CD8-positive, alpha-beta memory T cell (primary cell): ENCODE measurements around the gene MARK3. TPM values are rescaled to one million over a fixed set of nuclear protein-coding genes. Genes with fewer than 3 reads are reported as not detected.
"Not testable (repeated sequence)": the region's sequence is repeated elsewhere in the genome, so short reads cannot be mapped to it uniquely, and the experiment has no call there.

Experiments
- CTCF ChIA-PET: fragments of 350-600 bp; sonication (Branson Sonifier 250); formaldehyde crosslinking; loops from one replicate; lab custom pipeline; 2021; ENCODE audit warnings: antibody characterized with exemption; lab: Charles Lee
- POLR2A ChIA-PET: fragments of 350-600 bp; sonication (Branson Sonifier 250); formaldehyde crosslinking; loops from one replicate; lab custom pipeline; 2021; ENCODE audit warnings: antibody characterized with exemption; lab: Charles Lee
- DNase-seq, 5 donors: peaks; one replicate each; pipeline versions ENCODE4 v3.0.0 to v3.0.0-alpha.2; 2020 to 2022; ENCODE audit warnings: mixed read lengths in 1 of 5
- H3K27ac ChIP-seq: one replicate; pipeline ENCODE4 v1.7.0; 2013; ENCODE audit warnings: low read depth, mild to moderate bottlenecking, low read length, moderate library complexity
- H3K27me3 ChIP-seq: 2 replicates; pipeline ENCODE4 v1.7.0; 2013; ENCODE audit warnings: low read length, mild to moderate bottlenecking; ENCODE audit not compliant: insufficient read depth, poor library complexity, severe bottlenecking
- H3K36me3 ChIP-seq: 2 replicates; pipeline ENCODE4 v1.7.0; 2013; ENCODE audit warnings: mild to moderate bottlenecking, low read length, moderate library complexity; ENCODE audit not compliant: insufficient read depth
- H3K4me1 ChIP-seq: 2 replicates; pipeline ENCODE4 v1.7.0; 2013; ENCODE audit warnings: mild to moderate bottlenecking, low read length, moderate library complexity; ENCODE audit not compliant: insufficient read depth
- H3K4me3 ChIP-seq: 2 replicates; pipeline ENCODE4 v1.7.0; 2013; ENCODE audit warnings: mild to moderate bottlenecking, low read length
- H3K9me3 ChIP-seq: 2 replicates; pipeline ENCODE4 v1.7.0; 2013; ENCODE audit warnings: mild to moderate bottlenecking, low read length
- H3K27ac Mint-ChIP-seq, 8 donors: one replicate each; pipeline ENCODE4 v1.8.0; 2020 to 2021; ENCODE audit warnings: mixed read lengths in 8 of 8, mild to moderate bottlenecking in 6 of 8, inconsistent platforms in 3 of 8, moderate library complexity in 3 of 8
- H3K27me3 Mint-ChIP-seq, 2 donors: one replicate each; pipeline ENCODE4 v1.8.0; 2020 to 2021; ENCODE audit warnings: mixed read lengths in 2 of 2, mild to moderate bottlenecking in 1 of 2, moderate library complexity in 1 of 2
- H3K36me3 Mint-ChIP-seq, 3 donors: one replicate each; pipeline ENCODE4 v1.8.0; 2020 to 2021; ENCODE audit warnings: mixed read lengths in 3 of 3, inconsistent platforms in 1 of 3, mild to moderate bottlenecking in 1 of 3
- H3K4me1 Mint-ChIP-seq, 3 donors: one replicate each; pipeline ENCODE4 v1.8.0; 2020 to 2021; ENCODE audit warnings: mixed read lengths in 3 of 3, inconsistent platforms in 1 of 3, mild to moderate bottlenecking in 1 of 3
- H3K4me3 Mint-ChIP-seq, 7 donors: one replicate each; pipeline ENCODE4 v1.8.0; 2020 to 2021; ENCODE audit warnings: mixed read lengths in 7 of 7, mild to moderate bottlenecking in 6 of 7, moderate library complexity in 4 of 7, inconsistent platforms in 2 of 7
- H3K9me3 Mint-ChIP-seq, 5 donors: one replicate each; pipeline ENCODE4 v1.8.0; 2020 to 2022; ENCODE audit warnings: mixed read lengths in 5 of 5, mild to moderate bottlenecking in 3 of 5, moderate library complexity in 2 of 5, inconsistent platforms in 1 of 5
- polyA plus RNA-seq: library from polyadenylated mRNA; unstranded; fragments of 300-500 nt; fragmentation: Illumina TruSeq; gene quantifications from one replicate; pipeline ENCODE4 v1.2.3, GENCODE V29; 2021
- total RNA-seq, 2 experiments: library from RNA; stranded (reverse); gene quantifications; one replicate each; pipeline ENCODE4 v1.2.3, GENCODE V29; 2021

Gene MARK3
- total and polyA plus RNA-seq, 3 experiments from 2014 or later: 45.7 to 92.7 (median 91.9) TPM

- H3K27me3 Mint-ChIP-seq: no peaks in the 10 kb centered on the region
- peaks cover 0 to 3% (median 0%) of the 10 kb centered on the region in 3 donors for H3K4me1 Mint-ChIP-seq
- H3K4me1 ChIP-seq: no peaks in the 10 kb centered on the region
- no peaks in the 10 kb centered on the region for H3K9me3 Mint-ChIP-seq
- POLR2A ChIA-PET: no interaction called here
- H3K4me3 Mint-ChIP-seq: no peak overlapping the region
- peaks cover 0 to 64% (median 7%) of the 10 kb centered on the region in 3 donors for H3K36me3 Mint-ChIP-seq
- no peak overlapping the region for H3K4me3 ChIP-seq
- H3K27me3 ChIP-seq: no peaks in the 10 kb centered on the region
- H3K36me3 ChIP-seq: peaks cover 9% of the 10 kb centered on the region
- peak overlapping the region in 2 of 8 donors; percentile 31 to 41 for H3K27ac Mint-ChIP-seq
- CTCF ChIA-PET: interaction anchor here (2.0 kb wide), 1 partner anchor 10 kb away, joined by 10 read pairs; no protein-coding TSS in a partner anchor
- no peak overlapping the region for H3K27ac ChIP-seq
- no peak for DNase-seq
- H3K9me3 ChIP-seq: no peaks in the 10 kb centered on the region
Observed at GRCh38 chr14:103508521-103509329, 123.5 kb downstream of the MARK3 start.

DNA sequence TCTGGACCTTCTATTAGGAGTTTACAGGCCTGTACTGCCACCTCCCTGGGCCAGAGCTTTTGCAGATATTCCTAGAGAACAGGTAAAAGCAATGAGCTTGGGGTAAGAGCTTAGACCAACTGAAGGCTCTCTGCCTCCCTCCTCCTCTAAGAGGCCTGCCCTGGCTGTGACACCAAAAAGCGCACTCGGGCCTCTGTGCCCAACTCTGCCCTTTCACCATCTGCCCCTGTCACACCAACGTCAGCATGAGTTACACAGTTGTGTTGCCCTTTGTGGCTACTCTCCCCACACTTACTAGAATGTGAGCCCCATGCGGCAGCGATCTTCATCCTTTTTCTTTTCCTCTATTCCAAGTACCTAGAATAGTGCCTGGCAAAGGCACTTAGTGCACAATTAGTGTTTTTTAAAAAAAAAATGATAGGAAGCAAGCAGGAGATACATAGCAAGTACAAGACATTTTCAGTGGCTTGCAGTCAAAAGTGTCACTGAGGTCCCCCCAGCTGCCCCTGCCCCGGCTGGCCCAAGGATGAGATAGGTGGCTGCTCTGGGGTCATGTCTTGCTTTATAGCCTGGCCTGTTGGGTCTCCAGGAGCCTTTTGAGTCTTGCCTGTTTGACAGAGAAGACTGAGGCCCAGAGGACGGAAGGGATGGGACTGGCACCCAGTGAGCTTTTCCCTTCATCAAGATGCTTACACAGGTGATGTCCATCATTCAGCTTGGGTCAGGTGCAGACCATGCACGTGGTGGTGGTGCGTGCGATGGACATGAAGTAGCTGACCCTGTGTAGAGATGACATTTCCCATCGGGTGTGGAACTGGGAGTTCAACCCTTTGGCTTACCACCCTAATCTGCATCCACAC lies 124.9 kb downstream of the MARK3 start:
- Mint-ChIP-seq H3K9me3 (no peaks in the 10 kb centered on the region), H3K36me3 (peaks cover 0 to 51% (median 3%) of the 10 kb centered on the region in 3 donors), H3K4me1 (peaks cover 3 to 4% (median 3%) of the 10 kb centered on the region in 3 donors), H3K4me3 (no peak overlapping the region), H3K27me3 (no peaks in the 10 kb centered on the region), H3K27ac (peak overlapping the region in 4 of 8 donors; percentile 11 to 69 (median 22))
- H3K9me3 ChIP-seq: no peaks in the 10 kb centered on the region
- no peak overlapping the region for H3K27ac ChIP-seq
- H3K36me3 ChIP-seq: peaks cover 1% of the 10 kb centered on the region
- H3K27me3 ChIP-seq: no peaks in the 10 kb centered on the region
- H3K4me3 ChIP-seq: no peak overlapping the region
- POLR2A ChIA-PET: no interaction called here
- CTCF ChIA-PET: interaction anchor here (0.9 to 1.5 kb wide), 2 partner anchors 10 to 37 kb away, joined by 3 read pairs; no protein-coding TSS in a partner anchor
- no peaks in the 10 kb centered on the region for H3K4me1 ChIP-seq
- no peak for DNase-seq

DNA sequence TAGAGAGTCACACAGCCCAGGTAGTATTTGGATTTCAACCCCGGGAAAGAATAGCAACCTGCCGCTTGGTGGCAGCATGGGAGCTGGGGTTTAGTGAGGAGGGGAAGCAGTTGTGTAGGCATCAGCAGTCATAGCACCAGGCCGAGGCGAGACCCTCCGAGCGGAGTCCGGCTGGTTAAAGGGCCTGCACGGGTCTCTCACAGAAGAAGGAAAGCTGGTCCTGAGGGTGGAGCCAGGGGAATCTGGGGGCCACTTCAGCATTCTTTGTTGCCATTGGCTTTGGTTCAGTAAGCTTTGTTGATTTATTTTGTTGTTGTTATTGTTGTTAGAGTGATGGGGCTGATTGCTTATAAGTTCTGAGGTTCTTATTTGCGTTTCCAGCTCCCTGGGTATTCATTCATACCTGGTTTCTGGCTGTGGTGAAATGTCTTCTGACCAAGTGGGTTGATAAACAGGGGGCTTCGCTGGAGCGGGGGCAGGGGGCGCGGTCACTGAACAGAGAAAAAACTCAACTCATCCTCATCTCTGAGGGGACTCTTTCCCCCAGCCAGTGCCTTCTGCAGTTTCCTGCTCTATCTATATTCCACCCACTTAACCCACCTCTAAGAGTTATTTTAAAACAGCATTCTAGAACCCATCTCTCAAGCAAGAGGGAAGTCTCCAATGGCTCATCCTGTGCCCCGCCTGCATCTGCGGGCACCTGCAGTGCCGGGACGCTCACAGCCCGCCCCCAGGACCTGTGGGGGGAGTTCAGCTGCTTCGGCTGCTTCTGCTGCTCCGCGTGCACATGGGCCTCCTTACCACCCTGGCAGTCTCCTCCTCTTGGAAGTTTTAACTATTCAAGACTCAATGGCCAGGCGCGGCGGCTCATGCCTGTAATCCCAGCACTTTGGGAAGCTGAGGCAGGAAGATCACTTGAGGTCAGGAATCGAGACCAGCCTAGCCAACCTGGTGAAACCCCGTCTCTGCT lies 125.8 kb downstream of the MARK3 start:
- Mint-ChIP-seq H3K4me3 (peak overlapping the region in 1 of 7 donors; percentile 48), H3K9me3 (no peaks in the 10 kb centered on the region), H3K27ac (peak overlapping the region in 1 of 8 donors; percentile 26), H3K36me3 (peaks cover 0 to 45% (median 0%) of the 10 kb centered on the region in 3 donors), H3K4me1 (peaks cover 0 to 4% (median 3%) of the 10 kb centered on the region in 3 donors), H3K27me3 (no peaks in the 10 kb centered on the region)
- Histone ChIP-seq H3K4me1 (no peaks in the 10 kb centered on the region), H3K9me3 (no peaks in the 10 kb centered on the region), H3K4me3 (no peak overlapping the region), H3K27me3 (no peaks in the 10 kb centered on the region), H3K36me3 (no peaks in the 10 kb centered on the region), H3K27ac (no peak overlapping the region)
- CTCF ChIA-PET: interaction anchor here (0.9 to 1.5 kb wide), 2 partner anchors 11 to 36 kb away, joined by 3 read pairs; no protein-coding TSS in a partner anchor
- POLR2A ChIA-PET: no interaction called here
- no peak for DNase-seq

- H3K4me3 Mint-ChIP-seq, H3K4me1 ChIP-seq, CTCF ChIA-PET, POLR2A ChIA-PET, H3K9me3 ChIP-seq, H3K4me3 ChIP-seq, DNase-seq, H3K27ac ChIP-seq, H3K4me1 Mint-ChIP-seq, H3K9me3 Mint-ChIP-seq, H3K27me3 ChIP-seq, H3K36me3 ChIP-seq, H3K27me3 Mint-ChIP-seq: not testable (repeated sequence)
- peaks cover 0 to 39% (median 0%) of the 10 kb centered on the region in 3 donors for H3K36me3 Mint-ChIP-seq
- peak overlapping the region in 1 of 8 donors; percentile 79 for H3K27ac Mint-ChIP-seq
Observed at GRCh38 chr14:103512180-103512579, 127.0 kb downstream of the MARK3 start.

DNA sequence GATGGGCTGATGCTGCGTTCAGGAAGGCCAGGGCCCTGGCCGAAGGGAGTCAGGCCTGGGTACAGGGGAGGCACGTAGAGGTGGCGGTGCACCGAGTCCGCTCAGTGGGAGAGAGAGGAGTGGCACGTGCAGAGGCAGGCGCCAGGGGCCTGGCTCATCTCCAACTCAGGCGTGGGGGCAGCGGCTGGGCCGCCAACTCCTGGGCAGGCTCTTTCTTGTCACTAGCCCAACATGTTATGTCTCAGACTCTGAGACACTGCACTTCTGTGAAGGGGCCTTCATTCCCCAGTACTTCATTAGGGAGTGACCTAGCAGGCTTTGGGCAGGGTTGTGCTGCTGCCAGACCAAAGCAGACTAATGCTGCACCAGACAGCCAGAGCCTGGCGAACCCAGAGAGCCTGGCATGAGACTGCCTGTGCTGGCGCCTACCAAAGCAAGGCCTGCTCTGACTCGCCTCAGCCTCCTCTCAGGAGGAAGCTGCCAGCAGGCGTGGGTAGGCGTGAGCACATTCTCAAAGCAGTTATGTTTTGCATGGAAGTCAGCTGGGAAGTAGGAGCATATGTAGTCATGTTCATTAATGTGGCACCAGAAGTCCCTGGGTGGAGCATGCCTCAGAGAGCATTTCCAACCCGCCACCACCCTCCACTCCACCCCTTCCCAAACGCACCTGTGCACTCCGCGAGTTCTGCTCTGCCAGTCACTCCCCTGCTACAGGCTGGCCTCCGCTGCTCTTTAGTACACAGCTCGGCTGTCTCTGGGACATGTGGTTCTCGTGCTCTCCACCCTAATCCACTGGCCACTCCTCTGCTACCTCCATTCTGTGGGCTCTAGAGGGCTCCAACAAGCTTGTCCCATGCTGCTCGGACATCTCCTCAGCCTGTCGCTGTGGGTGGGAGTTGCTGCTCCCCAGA lies 127.7 kb downstream of the MARK3 start:
- peak overlapping the region in 1 of 7 donors; percentile 63 for H3K4me3 Mint-ChIP-seq
- ChIA-PET CTCF (no interaction called here), POLR2A (no interaction called here)
- Histone ChIP-seq H3K4me1 (no peaks in the 10 kb centered on the region), H3K9me3 (no peaks in the 10 kb centered on the region), H3K27ac (no peak overlapping the region), H3K4me3 (no peak overlapping the region), H3K27me3 (no peaks in the 10 kb centered on the region), H3K36me3 (no peaks in the 10 kb centered on the region)
- peak in 1 of 5 donors; percentile 14 for DNase-seq
- peaks cover 0 to 4% (median 3%) of the 10 kb centered on the region in 3 donors for H3K4me1 Mint-ChIP-seq
- no peaks in the 10 kb centered on the region for H3K27me3 Mint-ChIP-seq
- peaks cover 0 to 33% (median 0%) of the 10 kb centered on the region in 3 donors for H3K36me3 Mint-ChIP-seq
- no peaks in the 10 kb centered on the region for H3K9me3 Mint-ChIP-seq
- H3K27ac Mint-ChIP-seq: peak overlapping the region in 2 of 8 donors; percentile 11 to 46

DNA sequence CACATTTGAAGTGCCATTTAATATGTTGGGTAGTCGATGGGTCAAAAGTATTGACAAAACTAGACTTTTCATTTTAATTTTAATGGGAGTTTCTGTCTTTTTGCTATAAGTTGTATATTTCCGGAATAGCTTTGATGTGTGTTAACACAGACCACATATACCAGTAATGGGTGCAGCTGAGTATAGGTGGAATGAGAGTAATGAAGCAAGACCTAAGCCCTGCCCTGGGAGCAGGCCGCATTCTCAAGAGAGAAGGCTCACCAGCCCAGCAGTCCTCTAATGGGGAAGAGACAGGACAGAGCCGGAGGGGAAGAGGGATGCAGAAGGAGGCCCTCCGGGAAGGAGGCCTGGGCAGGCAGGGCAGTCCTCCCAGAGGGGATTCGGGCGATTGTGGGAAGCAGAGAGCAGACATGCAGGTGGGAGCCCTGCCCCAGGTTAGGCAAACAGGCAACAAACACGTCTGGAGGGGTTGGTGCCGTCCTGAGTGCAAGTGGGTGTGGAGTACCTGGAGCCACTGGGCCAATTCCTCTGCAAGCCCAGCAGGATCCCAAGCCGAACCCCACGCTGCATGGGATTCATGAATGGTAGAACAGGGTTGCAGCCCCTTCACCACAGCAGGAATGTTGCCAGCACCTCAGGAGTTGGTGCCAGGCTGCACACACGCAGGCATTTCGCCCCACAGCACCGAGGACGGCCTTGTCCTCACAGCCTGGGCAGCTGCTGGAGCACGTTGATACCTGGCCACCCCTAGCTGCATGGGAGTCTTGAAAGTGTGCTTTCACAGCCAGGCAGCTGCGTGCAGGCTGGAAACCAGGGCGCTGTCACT lies 129.6 kb downstream of the MARK3 start:
- Histone ChIP-seq H3K36me3 (no peaks in the 10 kb centered on the region), H3K27ac (no peak overlapping the region), H3K27me3 (no peaks in the 10 kb centered on the region), H3K4me1 (peaks cover 8% of the 10 kb centered on the region), H3K9me3 (no peaks in the 10 kb centered on the region), H3K4me3 (no peak overlapping the region)
- DNase-seq: peak in 1 of 5 donors; percentile 25
- H3K27ac Mint-ChIP-seq: no peak overlapping the region
- H3K4me3 Mint-ChIP-seq: no peak overlapping the region
- CTCF ChIA-PET: interaction anchor here (0.9 kb wide), 1 partner anchor 34 kb away, joined by 3 read pairs; no protein-coding TSS in a partner anchor
- peaks cover 0 to 23% (median 0%) of the 10 kb centered on the region in 3 donors for H3K36me3 Mint-ChIP-seq
- no peaks in the 10 kb centered on the region for H3K9me3 Mint-ChIP-seq
- peaks cover 0 to 5% of the 10 kb centered on the region in 2 donors for H3K27me3 Mint-ChIP-seq
- POLR2A ChIA-PET: no interaction called here
- peaks cover 0 to 12% (median 7%) of the 10 kb centered on the region in 3 donors for H3K4me1 Mint-ChIP-seq
